Astrocyte (in vitro differentiated cells and primary cell): ENCODE measurements around the gene KLK12.

ENCODE experiments used
- EZH2 ChIP-seq: IDR thresholded peaks from 2 replicates; pipeline ENCODE4 v1.6.1; 2012; ENCODE audit warnings: mild to moderate bottlenecking, low read length, inconsistent platforms; ENCODE audit not compliant: insufficient read depth
- TF ChIP-seq, protein P1 (sequence below): IDR thresholded peaks from 2 replicates; pipeline ENCODE4 v1.5.1; 2011; ENCODE audit warnings: low read depth, mild to moderate bottlenecking, inconsistent platforms, low read length, moderate library complexity; ENCODE audit not compliant: insufficient read depth

- TF ChIP-seq, protein P1, sequence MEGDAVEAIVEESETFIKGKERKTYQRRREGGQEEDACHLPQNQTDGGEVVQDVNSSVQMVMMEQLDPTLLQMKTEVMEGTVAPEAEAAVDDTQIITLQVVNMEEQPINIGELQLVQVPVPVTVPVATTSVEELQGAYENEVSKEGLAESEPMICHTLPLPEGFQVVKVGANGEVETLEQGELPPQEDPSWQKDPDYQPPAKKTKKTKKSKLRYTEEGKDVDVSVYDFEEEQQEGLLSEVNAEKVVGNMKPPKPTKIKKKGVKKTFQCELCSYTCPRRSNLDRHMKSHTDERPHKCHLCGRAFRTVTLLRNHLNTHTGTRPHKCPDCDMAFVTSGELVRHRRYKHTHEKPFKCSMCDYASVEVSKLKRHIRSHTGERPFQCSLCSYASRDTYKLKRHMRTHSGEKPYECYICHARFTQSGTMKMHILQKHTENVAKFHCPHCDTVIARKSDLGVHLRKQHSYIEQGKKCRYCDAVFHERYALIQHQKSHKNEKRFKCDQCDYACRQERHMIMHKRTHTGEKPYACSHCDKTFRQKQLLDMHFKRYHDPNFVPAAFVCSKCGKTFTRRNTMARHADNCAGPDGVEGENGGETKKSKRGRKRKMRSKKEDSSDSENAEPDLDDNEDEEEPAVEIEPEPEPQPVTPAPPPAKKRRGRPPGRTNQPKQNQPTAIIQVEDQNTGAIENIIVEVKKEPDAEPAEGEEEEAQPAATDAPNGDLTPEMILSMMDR = no peak
- no peak for TF ChIP-seq EZH2
Observed at GRCh38 chr19:51044327-51044726, 9.5 kb upstream of the KLK12 start.
